ENCODE results near the gene EFCAB13. TPM values are rescaled to one million over a fixed set of nuclear protein-coding genes. Genes with fewer than 3 reads are reported as not detected.
"Not testable (repeated sequence)": the region's sequence is repeated elsewhere in the genome, so short reads cannot be mapped to it uniquely, and the experiment has no call there.

EFCAB13 gene
- total RNA-seq, 1 donor = 10.5 TPM

- Histone ChIP-seq H3K4me1 (ENCODE audit: insufficient read depth, low read length) (no peaks in the 10 kb centered on the region), H3K4me3 (ENCODE audit: low read length) (no peak overlapping the region), H3K27me3 (ENCODE audit: insufficient read depth, low read length) (no peaks in the 10 kb centered on the region), H3K9me3 (ENCODE audit: low read depth, low read length) (no peaks in the 10 kb centered on the region)
These were observed 90.1 kb downstream of the EFCAB13 start for GRCh38 chr17:47413872-47414271.

GRCh38 chr17:47414612-47415011 is 90.9 kb downstream of the EFCAB13 start:
- Histone ChIP-seq H3K27me3 (ENCODE audit: insufficient read depth, low read length) (no peaks in the 10 kb centered on the region), H3K9me3 (ENCODE audit: low read depth, low read length) (no peaks in the 10 kb centered on the region), H3K4me1 (ENCODE audit: insufficient read depth, low read length) (no peaks in the 10 kb centered on the region), H3K4me3 (ENCODE audit: low read length) (no peak overlapping the region)

- H3K4me1 ChIP-seq (ENCODE audit: insufficient read depth, low read length) = peaks cover 13% of the 10 kb centered on the region
- H3K27me3 ChIP-seq (ENCODE audit: insufficient read depth, low read length) = peaks cover 15% of the 10 kb centered on the region
- no peaks in the 10 kb centered on the region for H3K9me3 ChIP-seq (ENCODE audit: low read depth, low read length)
- no peak overlapping the region for H3K4me3 ChIP-seq (ENCODE audit: low read length)
These were observed 99.9 kb downstream of the EFCAB13 start for GRCh38 chr17:47423406-47424295.

GRCh38 chr17:47425233-47425632 is 101.5 kb downstream of the EFCAB13 start:
- H3K9me3 ChIP-seq (ENCODE audit: low read depth, low read length); H3K4me3 ChIP-seq (ENCODE audit: low read length): not testable (repeated sequence)
- H3K27me3 ChIP-seq (ENCODE audit: insufficient read depth, low read length) = peaks cover 15% of the 10 kb centered on the region
- H3K4me1 ChIP-seq (ENCODE audit: insufficient read depth, low read length) = peaks cover 13% of the 10 kb centered on the region

GRCh38 chr17:47425887-47426635 is 102.3 kb downstream of the EFCAB13 start:
- Histone ChIP-seq H3K27me3 (ENCODE audit: insufficient read depth, low read length) (peaks cover 15% of the 10 kb centered on the region), H3K4me1 (ENCODE audit: insufficient read depth, low read length) (peaks cover 13% of the 10 kb centered on the region)
- H3K4me3 ChIP-seq (ENCODE audit: low read length); H3K9me3 ChIP-seq (ENCODE audit: low read depth, low read length): not testable (repeated sequence)

- Histone ChIP-seq H3K27me3 (ENCODE audit: insufficient read depth, low read length) (peaks cover 10% of the 10 kb centered on the region), H3K4me1 (ENCODE audit: insufficient read depth, low read length) (peaks cover 13% of the 10 kb centered on the region), H3K4me3 (ENCODE audit: low read length) (no peak overlapping the region), H3K9me3 (ENCODE audit: low read depth, low read length) (no peaks in the 10 kb centered on the region)
These were observed 104.2 kb downstream of the EFCAB13 start for GRCh38 chr17:47427985-47428384.

- not testable (repeated sequence) for H3K27me3 ChIP-seq (ENCODE audit: insufficient read depth, low read length); H3K9me3 ChIP-seq (ENCODE audit: low read depth, low read length); H3K4me3 ChIP-seq (ENCODE audit: low read length); H3K4me1 ChIP-seq (ENCODE audit: insufficient read depth, low read length)
These were observed 108.5 kb downstream of the EFCAB13 start for GRCh38 chr17:47432240-47432639.

- Histone ChIP-seq H3K4me3 (ENCODE audit: low read length) (no peak overlapping the region), H3K9me3 (ENCODE audit: low read depth, low read length) (no peaks in the 10 kb centered on the region), H3K4me1 (ENCODE audit: insufficient read depth, low read length) (no peaks in the 10 kb centered on the region), H3K27me3 (ENCODE audit: insufficient read depth, low read length) (no peaks in the 10 kb centered on the region)
These were observed 141.4 kb downstream of the EFCAB13 start for GRCh38 chr17:47465165-47465564.

GRCh38 chr17:47466976-47467375 is 143.2 kb downstream of the EFCAB13 start:
- not testable (repeated sequence) for H3K4me1 ChIP-seq (ENCODE audit: insufficient read depth, low read length); H3K27me3 ChIP-seq (ENCODE audit: insufficient read depth, low read length); H3K9me3 ChIP-seq (ENCODE audit: low read depth, low read length); H3K4me3 ChIP-seq (ENCODE audit: low read length)

- Histone ChIP-seq H3K27me3 (ENCODE audit: insufficient read depth, low read length) (no peaks in the 10 kb centered on the region), H3K9me3 (ENCODE audit: low read depth, low read length) (no peaks in the 10 kb centered on the region), H3K4me1 (ENCODE audit: insufficient read depth, low read length) (no peaks in the 10 kb centered on the region), H3K4me3 (ENCODE audit: low read length) (no peak overlapping the region)
These were observed 147.1 kb downstream of the EFCAB13 start for GRCh38 chr17:47470836-47471235.

- not testable (repeated sequence) for H3K9me3 ChIP-seq (ENCODE audit: low read depth, low read length); H3K27me3 ChIP-seq (ENCODE audit: insufficient read depth, low read length); H3K4me1 ChIP-seq (ENCODE audit: insufficient read depth, low read length); H3K4me3 ChIP-seq (ENCODE audit: low read length)
These were observed 148.3 kb downstream of the EFCAB13 start for GRCh38 chr17:47472073-47472472.

Other genes starting within 250 kb of the EFCAB13 start
- gene CDC27, start 134.7 kb upstream of the EFCAB13 start, total RNA-seq = 61.6 TPM
- gene MYL4, start 114.6 kb upstream of the EFCAB13 start, total RNA-seq = not detected
- 66.3 TPM for gene ITGB3, start 70.1 kb upstream of the EFCAB13 start, total RNA-seq
- gene NPEPPS, start 207.2 kb downstream of the EFCAB13 start, total RNA-seq = 85.8 TPM